Neural cell (in vitro differentiated cells): Measurements from ENCODE around the gene ST8SIA6. TPM values are rescaled to one million over a fixed set of nuclear protein-coding genes. Genes with fewer than 3 reads are reported as not detected.

Experiments
- H2AFZ ChIP-seq: fragments of 200-600, 300-800 bp; sonication (generic), shearing (Covaris generic); 2 replicates; pipeline ENCODE4 v1.6.0; 2014; ENCODE audit warnings: low read depth, mild to moderate bottlenecking, antibody characterized with exemption, low read length, moderate library complexity
- H3F3A ChIP-seq: fragments of 200-600 bp; shearing (Covaris generic); 2 replicates; pipeline ENCODE4 v1.6.1; 2016; ENCODE audit warnings: mild to moderate bottlenecking, moderate library complexity, mixed read lengths, antibody characterized with exemption, low read length; ENCODE audit not compliant: insufficient read depth, poor library complexity, severe bottlenecking
- H3K27ac ChIP-seq: fragments of 200-600, 300-800 bp; sonication (generic), shearing (Covaris generic); 2 replicates; pipeline ENCODE4 v1.5.1; 2014; ENCODE audit warnings: mild to moderate bottlenecking, low read length, moderate library complexity
- H3K27me3 ChIP-seq: fragments of 300-800, 200-600 bp; sonication (generic), shearing (Covaris generic); 2 replicates; pipeline ENCODE4 v1.6.0; 2014; ENCODE audit warnings: mild to moderate bottlenecking, low read depth, low read length, moderate library complexity; ENCODE audit not compliant: insufficient read depth
- H3K36me3 ChIP-seq: fragments of 300-800, 200-600 bp; sonication (generic), shearing (Covaris generic); 2 replicates; pipeline ENCODE4 v1.5.1; 2014; ENCODE audit warnings: mild to moderate bottlenecking, antibody characterized with exemption, low read length, moderate library complexity; ENCODE audit not compliant: insufficient read depth
- H3K4me2 ChIP-seq: fragments of 300-800, 200-600 bp; sonication (generic), shearing (Covaris generic); 2 replicates; pipeline ENCODE4 v1.6.0; 2014; ENCODE audit warnings: mild to moderate bottlenecking, low read length
- H3K4me3 ChIP-seq: fragments of 300-800, 200-600 bp; sonication (generic), shearing (Covaris generic); 2 replicates; pipeline ENCODE4 v1.5.1; 2014; ENCODE audit warnings: mild to moderate bottlenecking, low read length, moderate library complexity
- H3K79me2 ChIP-seq: fragments of 200-600 bp; shearing (Covaris generic); replicated peaks from 2 replicates; pipeline ENCODE4 v1.6.0; 2014; ENCODE audit warnings: mild to moderate bottlenecking, low read length, moderate library complexity; ENCODE audit not compliant: insufficient read depth
- H3K9ac ChIP-seq: fragments of 300-800, 200-600 bp; sonication (generic), shearing (Covaris generic); 2 replicates; pipeline ENCODE4 v1.6.1; 2016; ENCODE audit warnings: mild to moderate bottlenecking, low read length, mixed read lengths
- H3K9me2 ChIP-seq: fragments of 200-600 bp; shearing (Covaris generic); 2 replicates; pipeline ENCODE4 v1.6.1; 2016; ENCODE audit warnings: mild to moderate bottlenecking, low read length, mixed read lengths; ENCODE audit not compliant: insufficient read depth
- H3K9me3 ChIP-seq: fragments of 200-600, 300-800 bp; sonication (generic), shearing (Covaris generic); 2 replicates; pipeline ENCODE4 v1.6.1; 2016; ENCODE audit warnings: mild to moderate bottlenecking, mixed run types, low read length, moderate library complexity, mixed read lengths
- H4K20me1 ChIP-seq: fragments of 200-600 bp; shearing (Covaris generic); 2 replicates; pipeline ENCODE4 v1.6.1; 2016; ENCODE audit warnings: mild to moderate bottlenecking, mixed run types; ENCODE audit not compliant: insufficient read depth
- EP300 ChIP-seq: fragments of 450-650 bp; conservative IDR thresholded peaks from 2 replicates; pipeline ENCODE4 v1.6.1; 2014; ENCODE audit warnings: antibody characterized with exemption, mild to moderate bottlenecking, moderate library complexity; ENCODE audit not compliant: poor library complexity, severe bottlenecking
- EZH2 ChIP-seq: fragments of 200-600, 300-800 bp; shearing (Covaris generic), sonication (generic); IDR thresholded peaks from 2 replicates; pipeline ENCODE4 v1.6.1; 2014; ENCODE audit warnings: antibody characterized with exemption, low read length, borderline replicate concordance, mild to moderate bottlenecking; ENCODE audit not compliant: insufficient read depth, poor library complexity, severe bottlenecking
- MXI1 ChIP-seq: fragments of 450-650 bp; conservative IDR thresholded peaks from 2 replicates; pipeline ENCODE4 v1.6.1; 2014; ENCODE audit warnings: antibody characterized with exemption, mild to moderate bottlenecking; ENCODE audit not compliant: poor library complexity, severe bottlenecking
- POLR2AphosphoS5 ChIP-seq: IDR thresholded peaks from 2 replicates; pipeline ENCODE4 v1.6.1; 2012
- RAD21 ChIP-seq: fragments of 450-650 bp; conservative IDR thresholded peaks from 2 replicates; pipeline ENCODE4 v1.6.1; 2014; ENCODE audit warnings: antibody characterized with exemption, mild to moderate bottlenecking, moderate library complexity
- REST ChIP-seq: IDR thresholded peaks from 2 replicates; pipeline ENCODE4 v1.6.1; 2012; ENCODE audit warnings: borderline replicate concordance
- SMC3 ChIP-seq: fragments of 450-650 bp; conservative IDR thresholded peaks from 2 replicates; pipeline ENCODE4 v1.6.1; 2014; ENCODE audit warnings: antibody characterized with exemption, mild to moderate bottlenecking, moderate library complexity; ENCODE audit not compliant: poor library complexity
- TAF1 ChIP-seq: IDR thresholded peaks from 2 replicates; pipeline ENCODE4 v1.6.1; 2012; ENCODE audit warnings: low read depth
- polyA plus RNA-seq: library from polyadenylated mRNA; depleted of rRNA; stranded (reverse); fragments of >200 nt; gene quantifications from 2 replicates; pipeline ENCODE4 v1.2.3, GENCODE V29; 2014

Gene ST8SIA6
- polyA plus RNA-seq, 1 donor from 2014 or later, result 0.41 TPM

GRCh38 chr10:17429490-17429889 lies 24.9 kb downstream of the ST8SIA6 start:
- H2AFZ ChIP-seq, result no peak overlapping the region
- H3K27ac ChIP-seq, result no peak overlapping the region
- no peaks in the 10 kb centered on the region for H3K36me3 ChIP-seq
- no peak overlapping the region for H3K9ac ChIP-seq
- H3K4me2 ChIP-seq, result no peak overlapping the region
- H3F3A ChIP-seq, result no peaks in the 10 kb centered on the region
- TF ChIP-seq SMC3 (no peak), POLR2AphosphoS5 (no peak), EZH2 (no peak), MXI1 (no peak), TAF1 (no peak), EP300 (no peak), REST (no peak), RAD21 (no peak)
- no peaks in the 10 kb centered on the region for H4K20me1 ChIP-seq
- no peaks in the 10 kb centered on the region for H3K9me3 ChIP-seq
- H3K79me2 ChIP-seq, result no peaks in the 10 kb centered on the region
- H3K27me3 ChIP-seq, result no peaks in the 10 kb centered on the region
- H3K4me3 ChIP-seq, result no peak overlapping the region
- H3K9me2 ChIP-seq, result no peaks in the 10 kb centered on the region

GRCh38 chr10:17428351-17429097 lies 25.9 kb downstream of the ST8SIA6 start:
- Histone ChIP-seq H3K27ac (no peak overlapping the region), H4K20me1 (no peaks in the 10 kb centered on the region), H3F3A (no peaks in the 10 kb centered on the region), H3K27me3 (no peaks in the 10 kb centered on the region), H3K36me3 (no peaks in the 10 kb centered on the region), H3K79me2 (no peaks in the 10 kb centered on the region), H3K9me3 (no peaks in the 10 kb centered on the region), H2AFZ (no peak overlapping the region), H3K9me2 (no peaks in the 10 kb centered on the region), H3K4me2 (no peak overlapping the region), H3K9ac (no peak overlapping the region), H3K4me3 (no peak overlapping the region)
- TF ChIP-seq REST, result no peak
